Effector memory CD4-positive, alpha-beta T cell (primary cell): ENCODE data around the gene HOMER1.

Experiments used
- DNase-seq, 3 donors: peaks; one replicate each; pipeline ENCODE4 v3.0.0-alpha.2; 2020
- H3K27ac ChIP-seq: 2 replicates; pipeline ENCODE4 v1.7.0; 2013; ENCODE audit warnings: mild to moderate bottlenecking, low read length, moderate library complexity; ENCODE audit not compliant: insufficient read depth, poor library complexity, severe bottlenecking
- H3K27me3 ChIP-seq: replicated peaks from 2 replicates; pipeline ENCODE4 v1.7.0; 2013; ENCODE audit warnings: mild to moderate bottlenecking, low read length; ENCODE audit not compliant: insufficient read depth, control insufficient read depth, poor library complexity, severe bottlenecking
- H3K36me3 ChIP-seq: 2 replicates; pipeline ENCODE4 v1.7.0; 2013; ENCODE audit warnings: mild to moderate bottlenecking, low read length, moderate library complexity; ENCODE audit not compliant: control insufficient read depth, insufficient read depth
- H3K4me1 ChIP-seq: 2 replicates; pipeline ENCODE4 v1.7.0; 2013; ENCODE audit warnings: low read length, mild to moderate bottlenecking; ENCODE audit not compliant: control insufficient read depth, insufficient read depth, poor library complexity, severe bottlenecking
- H3K4me3 ChIP-seq: 2 replicates; pipeline ENCODE4 v1.7.0; 2013; ENCODE audit warnings: low read length, low read depth, mild to moderate bottlenecking; ENCODE audit not compliant: insufficient read depth, poor library complexity, severe bottlenecking
- H3K9me3 ChIP-seq: 2 replicates; pipeline ENCODE4 v1.7.0; 2013; ENCODE audit warnings: mild to moderate bottlenecking, low read length, moderate library complexity; ENCODE audit not compliant: control insufficient read depth

Gene HOMER1

DNA sequence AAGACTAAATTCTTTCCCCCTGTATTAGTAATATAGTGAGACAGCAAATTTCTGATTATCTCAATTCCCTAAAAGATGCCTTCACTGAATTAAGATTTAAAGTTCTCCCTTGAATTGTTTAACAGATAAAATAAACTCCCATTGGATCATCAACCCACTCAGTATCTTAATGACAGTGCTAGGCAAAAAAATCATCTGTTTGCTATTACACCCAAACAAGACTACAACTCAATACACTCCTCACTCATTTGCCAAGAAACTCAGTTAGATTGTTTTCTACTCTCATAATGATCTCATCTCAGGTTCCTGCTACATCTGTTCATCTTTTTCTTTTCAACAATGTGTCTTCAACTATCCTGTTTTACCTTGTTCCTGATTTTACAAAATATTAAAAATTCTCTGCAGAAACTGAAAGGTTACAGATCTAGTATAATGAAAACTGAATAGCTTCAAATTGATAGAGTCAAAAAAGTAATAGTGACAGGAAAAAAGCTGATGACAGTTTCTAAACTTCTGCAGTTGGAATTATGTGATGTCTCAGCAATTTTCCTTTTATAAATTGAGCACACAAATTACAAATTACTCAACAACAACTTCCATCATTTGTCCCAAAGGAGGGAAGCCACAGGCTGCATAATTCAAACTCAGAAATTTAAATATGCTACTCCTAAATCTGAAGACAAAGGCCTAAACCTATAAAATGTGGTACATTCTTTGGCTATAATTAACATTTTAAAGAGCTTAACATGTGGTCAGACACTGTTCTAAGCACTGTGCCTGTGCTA, 39.4 kb downstream of the HOMER1 start:
- H3K9me3 ChIP-seq, result no peaks in the 10 kb centered on the region
- no peaks in the 10 kb centered on the region for H3K4me1 ChIP-seq
- no peak overlapping the region for H3K27ac ChIP-seq
- DNase-seq, result no peak
- no peaks in the 10 kb centered on the region for H3K36me3 ChIP-seq
- no peak overlapping the region for H3K4me3 ChIP-seq
- no peaks in the 10 kb centered on the region for H3K27me3 ChIP-seq

DNA sequence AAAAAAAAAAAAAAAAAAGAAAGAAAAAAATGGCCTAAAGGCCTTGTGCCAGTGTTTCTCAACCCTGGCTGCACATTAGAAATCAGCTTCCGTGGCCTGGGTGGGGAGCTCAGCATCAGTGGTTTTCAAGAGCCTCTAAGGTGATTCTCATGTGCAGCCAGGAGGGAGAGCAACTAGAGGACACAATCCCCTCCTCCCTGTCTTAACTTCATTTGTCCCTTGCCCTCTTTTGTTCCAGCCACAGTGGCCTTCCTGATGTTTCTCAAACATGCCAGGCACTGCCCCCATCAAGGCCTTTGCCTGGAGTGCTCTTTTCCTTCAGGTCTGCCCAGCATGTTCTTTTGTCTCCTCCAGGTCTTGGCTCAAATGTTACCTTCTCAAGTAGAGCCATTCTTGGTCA, 42.4 kb downstream of the HOMER1 start:
- no peak overlapping the region for H3K27ac ChIP-seq
- H3K27me3 ChIP-seq, result no peaks in the 10 kb centered on the region
- no peak overlapping the region for H3K4me3 ChIP-seq
- no peaks in the 10 kb centered on the region for H3K9me3 ChIP-seq
- no peak for DNase-seq
- no peaks in the 10 kb centered on the region for H3K4me1 ChIP-seq
- H3K36me3 ChIP-seq, result no peaks in the 10 kb centered on the region

DNA sequence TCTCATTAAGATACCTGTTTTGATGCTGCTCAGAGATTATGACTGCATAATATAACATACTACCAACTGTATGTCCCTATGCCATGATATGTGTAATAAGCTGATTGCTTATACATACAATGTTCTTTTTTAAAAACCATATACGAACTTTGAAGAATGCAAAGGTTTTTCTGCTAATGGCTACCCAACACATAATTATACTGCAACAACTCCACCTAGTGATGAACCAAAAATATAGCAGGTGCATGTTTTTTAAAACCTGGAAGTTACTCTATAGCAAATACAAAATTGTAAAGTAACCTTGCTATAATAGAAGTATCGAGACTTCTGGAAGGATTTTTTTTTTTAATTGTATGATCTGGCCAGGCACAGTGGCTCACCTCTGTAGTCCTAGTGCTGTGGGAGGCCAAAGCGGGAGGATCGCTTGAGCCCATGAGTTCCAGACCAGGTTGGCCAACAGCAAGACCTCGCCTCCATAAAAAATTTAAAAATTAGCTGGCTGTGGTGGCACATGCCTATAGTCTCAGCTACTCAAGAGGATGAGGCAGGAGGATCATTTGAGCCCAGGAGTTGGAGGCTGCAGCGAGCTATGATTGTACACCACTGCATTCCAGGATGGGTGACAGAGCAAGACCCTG, 49.1 kb downstream of the HOMER1 start:
- H3K36me3 ChIP-seq, result no peaks in the 10 kb centered on the region
- no peaks in the 10 kb centered on the region for H3K9me3 ChIP-seq
- DNase-seq, result no peak
- H3K4me1 ChIP-seq, result no peaks in the 10 kb centered on the region
- H3K27me3 ChIP-seq, result no peaks in the 10 kb centered on the region
- no peak overlapping the region for H3K27ac ChIP-seq
- no peak overlapping the region for H3K4me3 ChIP-seq

DNA sequence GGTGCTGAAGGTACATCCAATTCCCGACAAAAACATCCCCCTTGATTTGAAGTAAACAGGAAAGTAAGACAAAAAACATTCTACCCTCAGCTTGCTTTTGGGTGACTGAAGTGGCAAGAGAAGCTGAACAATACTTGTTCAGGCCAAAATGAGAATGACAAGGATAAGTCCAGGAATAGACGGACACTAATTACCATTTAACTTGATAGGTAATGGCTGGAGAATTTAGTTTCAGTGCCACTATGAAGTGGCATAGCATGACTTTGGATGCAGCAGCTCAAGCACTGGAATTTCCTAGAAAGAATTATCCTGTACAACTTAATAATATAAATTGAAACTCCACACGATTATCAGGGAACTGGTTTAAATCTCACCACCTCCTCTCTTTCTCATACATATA, 49.7 kb downstream of the HOMER1 start:
- no peaks in the 10 kb centered on the region for H3K9me3 ChIP-seq

DNA sequence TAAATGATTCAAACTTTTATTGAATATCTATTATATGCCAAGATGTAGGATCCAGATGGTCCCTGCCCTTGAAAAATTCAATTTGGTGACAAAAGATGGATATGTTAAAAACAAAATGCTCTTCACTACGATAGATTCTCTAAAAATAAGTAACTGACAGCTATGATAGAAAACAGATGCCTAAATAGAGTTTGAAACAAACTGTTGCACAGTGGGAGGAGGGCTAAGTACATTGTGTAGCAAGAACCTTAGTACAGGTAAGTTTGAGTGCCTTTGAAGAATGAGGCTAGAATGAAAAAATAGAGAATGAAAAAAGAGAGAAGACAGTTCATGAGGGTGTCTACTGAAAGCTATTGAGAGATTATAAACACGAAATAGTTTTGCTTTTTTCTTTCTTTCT, 54.3 kb downstream of the HOMER1 start:
- Histone ChIP-seq H3K27me3 (no peaks in the 10 kb centered on the region), H3K4me3 (no peak overlapping the region), H3K27ac (no peak overlapping the region), H3K4me1 (no peaks in the 10 kb centered on the region), H3K9me3 (no peaks in the 10 kb centered on the region), H3K36me3 (no peaks in the 10 kb centered on the region)
- DNase-seq, result no peak

More for the DNA sequence above, 49.7 kb downstream of the HOMER1 start:
- Histone ChIP-seq H3K4me3 (no peak overlapping the region), H3K27ac (no peak overlapping the region), H3K4me1 (no peaks in the 10 kb centered on the region), H3K27me3 (no peaks in the 10 kb centered on the region), H3K36me3 (no peaks in the 10 kb centered on the region)
- DNase-seq, result no peak

- Histone ChIP-seq H3K27me3 (no peaks in the 10 kb centered on the region), H3K4me3 (no peak overlapping the region), H3K36me3 (no peaks in the 10 kb centered on the region), H3K9me3 (no peaks in the 10 kb centered on the region), H3K4me1 (no peaks in the 10 kb centered on the region), H3K27ac (no peak overlapping the region)
- DNase-seq, result no peak
Observed at GRCh38 chr5:79456890-79457583, 56.9 kb downstream of the HOMER1 start.

GRCh38 chr5:79456400-79456799, 57.5 kb downstream of the HOMER1 start:
- no peak overlapping the region for H3K27ac ChIP-seq
- no peak for DNase-seq

DNA sequence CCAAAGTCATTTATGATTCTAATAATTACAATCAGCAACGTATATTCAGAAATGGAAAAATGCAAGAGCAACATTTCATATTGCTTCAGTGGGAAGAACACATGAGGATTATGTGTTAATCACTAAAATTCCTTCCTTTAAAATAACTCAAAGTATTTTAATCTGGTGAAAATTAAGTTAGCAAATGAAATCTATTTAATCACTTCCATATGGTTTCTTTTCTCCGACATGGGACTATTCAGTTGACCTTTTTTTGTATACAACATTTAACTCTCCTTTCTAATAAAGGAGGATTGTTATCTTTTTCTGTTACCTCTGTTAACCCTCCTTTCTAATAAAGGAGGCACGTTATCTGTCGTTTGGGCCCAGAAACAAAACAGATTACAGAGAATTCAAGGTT, 59.9 kb downstream of the HOMER1 start:
- H3K4me1 ChIP-seq, result no peaks in the 10 kb centered on the region
- no peak for DNase-seq
- H3K27me3 ChIP-seq, result no peaks in the 10 kb centered on the region
- no peak overlapping the region for H3K4me3 ChIP-seq
- no peaks in the 10 kb centered on the region for H3K9me3 ChIP-seq
- no peak overlapping the region for H3K27ac ChIP-seq
- H3K36me3 ChIP-seq, result no peaks in the 10 kb centered on the region

More at GRCh38 chr5:79456400-79456799, 57.5 kb downstream of the HOMER1 start:
- Histone ChIP-seq H3K27me3 (no peaks in the 10 kb centered on the region), H3K36me3 (no peaks in the 10 kb centered on the region), H3K4me1 (no peaks in the 10 kb centered on the region), H3K4me3 (no peak overlapping the region), H3K9me3 (no peaks in the 10 kb centered on the region)

DNA sequence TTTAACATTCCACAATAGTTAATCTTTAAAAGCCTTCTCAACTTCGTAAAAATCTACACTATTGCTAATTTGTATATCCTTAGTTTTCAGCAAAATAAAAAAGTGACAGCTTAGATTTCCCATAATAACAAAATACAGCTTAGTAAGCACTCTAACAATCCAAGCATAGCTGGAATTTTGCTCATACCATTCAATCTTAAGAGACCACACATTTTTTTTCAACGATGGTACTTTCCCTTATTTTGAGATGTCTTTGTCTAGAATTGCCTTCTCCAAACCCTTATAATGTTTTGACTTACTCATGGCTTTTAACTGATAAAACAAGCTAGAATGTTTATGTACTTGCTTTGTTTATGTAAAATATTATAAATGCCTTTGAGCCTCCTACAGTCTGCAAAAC, 65.6 kb downstream of the HOMER1 start:
- no peak for DNase-seq
- no peak overlapping the region for H3K27ac ChIP-seq
- H3K4me1 ChIP-seq, result no peaks in the 10 kb centered on the region
- H3K4me3 ChIP-seq, result no peak overlapping the region
- no peaks in the 10 kb centered on the region for H3K27me3 ChIP-seq
- H3K36me3 ChIP-seq, result no peaks in the 10 kb centered on the region
- no peaks in the 10 kb centered on the region for H3K9me3 ChIP-seq

GRCh38 chr5:79436821-79437220, 77.1 kb downstream of the HOMER1 start:
- Histone ChIP-seq H3K4me1 (no peaks in the 10 kb centered on the region), H3K27me3 (no peaks in the 10 kb centered on the region), H3K9me3 (no peaks in the 10 kb centered on the region), H3K36me3 (no peaks in the 10 kb centered on the region), H3K27ac (no peak overlapping the region), H3K4me3 (no peak overlapping the region)
- DNase-seq, result no peak
